HL-60/S4 treated with retinoic acid at 250 ng/mL for 4 days and 3 days (cell line): ENCODE data around the gene MRPS6.

Experiments
- in situ Hi-C: fragments of 300-500 bp; cut with MboI; formaldehyde crosslinking; loops from 2 replicates; pipeline ENCODE4 v1.7.0; 2022; ENCODE audit warnings: low sequenced_read_pairs

The MRPS6 gene

DNA sequence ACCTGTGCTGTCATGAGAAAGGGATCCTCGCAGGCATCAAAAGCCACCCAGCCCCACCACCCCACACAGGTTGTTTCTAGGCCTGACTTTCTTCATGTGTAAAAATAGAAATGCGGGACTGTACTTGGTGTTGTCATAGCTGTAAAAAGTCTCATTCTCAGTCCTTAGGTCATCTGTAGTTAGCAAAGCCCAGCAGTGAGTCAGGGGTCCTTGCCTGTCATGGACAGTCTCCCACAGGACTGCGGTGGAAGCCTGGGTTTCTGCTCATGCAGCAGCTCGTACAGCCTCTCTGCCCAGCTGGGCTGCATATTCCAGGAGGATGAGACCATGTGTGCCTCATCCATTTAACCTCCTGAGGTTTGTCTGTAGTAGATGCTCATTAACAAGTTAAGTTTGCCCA lies 58.2 kb downstream of the MRPS6 start:
- in situ Hi-C loops, result no loop called here

DNA sequence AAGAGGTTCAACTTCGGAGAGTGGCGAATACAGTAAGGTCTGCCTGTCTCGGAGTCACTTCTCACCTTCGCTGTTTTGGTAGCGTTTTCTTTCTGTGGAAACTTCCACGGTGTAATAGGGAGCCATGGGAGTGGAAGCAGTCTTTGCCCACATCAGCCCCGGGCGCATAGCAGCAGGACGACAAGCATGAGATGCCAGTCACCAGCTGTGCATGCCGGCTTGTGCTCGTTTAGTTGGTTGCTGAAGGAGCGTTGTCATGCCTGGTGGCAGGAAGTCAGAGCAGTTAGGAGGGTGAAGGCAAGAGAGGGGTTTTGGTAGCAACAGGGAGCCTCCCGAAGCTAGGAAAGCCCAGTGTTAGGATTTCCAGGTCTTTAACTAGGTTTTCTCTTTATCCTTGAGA lies 58.8 kb downstream of the MRPS6 start:
- in situ Hi-C loops, result no loop called here

DNA sequence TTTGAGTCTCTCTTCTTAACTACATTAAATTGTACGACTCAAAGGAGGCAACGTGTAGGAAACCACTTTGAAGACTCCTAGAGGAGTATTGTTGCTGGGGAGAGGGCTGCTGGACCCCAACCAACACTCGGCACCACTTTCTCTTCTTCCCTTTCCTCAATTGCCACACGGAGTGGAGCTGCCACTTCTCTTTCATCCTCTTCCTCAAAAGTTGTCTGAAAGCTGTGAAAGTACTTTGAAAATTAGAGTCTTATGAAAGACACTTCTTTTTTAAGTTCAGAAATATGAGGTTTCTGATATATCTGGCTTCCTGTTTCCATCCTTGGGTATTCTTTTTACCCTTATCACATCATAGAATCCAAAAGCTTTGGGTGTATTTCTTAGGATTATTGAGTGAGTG lies 59.5 kb downstream of the MRPS6 start:
- in situ Hi-C loops, result no loop called here

DNA sequence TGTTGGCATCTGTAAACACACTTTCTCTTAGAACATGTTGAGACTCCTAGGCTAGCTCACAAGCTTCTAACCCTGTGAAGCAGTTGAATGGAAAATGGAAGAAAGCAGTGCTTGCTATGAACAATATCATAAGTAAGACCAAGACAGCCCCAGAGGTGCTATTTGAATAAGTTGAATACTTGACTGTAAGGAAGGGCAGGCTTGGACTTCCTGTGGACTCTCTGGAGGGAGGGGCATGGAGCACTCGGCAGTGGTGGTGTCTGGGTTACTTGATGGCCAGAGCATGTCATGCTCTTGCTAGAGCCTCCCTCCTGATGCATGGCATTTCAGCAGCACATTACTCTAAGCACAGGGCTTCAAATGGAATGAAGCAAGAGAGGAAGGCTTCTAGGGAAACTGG lies 60.0 kb downstream of the MRPS6 start:
- in situ Hi-C loops, result no loop called here

DNA sequence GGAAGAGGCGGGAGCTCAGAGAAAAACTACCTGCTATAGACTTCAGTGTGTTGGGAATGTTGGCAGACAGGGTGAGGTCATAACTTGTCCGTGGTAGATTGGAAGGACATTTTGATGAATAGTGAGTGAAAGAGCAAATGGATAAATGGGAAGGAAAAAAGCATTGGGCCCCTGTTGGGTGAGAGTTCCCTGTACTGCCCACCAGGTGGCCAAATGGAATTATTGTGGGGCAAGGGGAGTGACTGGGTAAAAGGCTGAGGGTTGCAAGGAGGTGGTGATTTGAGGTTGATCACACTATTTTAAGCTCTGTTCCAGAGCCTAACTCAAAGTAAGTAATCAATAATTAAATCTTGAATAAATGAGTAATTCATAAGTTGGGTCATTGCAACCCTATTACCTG lies 60.4 kb downstream of the MRPS6 start:
- in situ Hi-C loops, result no loop called here

DNA sequence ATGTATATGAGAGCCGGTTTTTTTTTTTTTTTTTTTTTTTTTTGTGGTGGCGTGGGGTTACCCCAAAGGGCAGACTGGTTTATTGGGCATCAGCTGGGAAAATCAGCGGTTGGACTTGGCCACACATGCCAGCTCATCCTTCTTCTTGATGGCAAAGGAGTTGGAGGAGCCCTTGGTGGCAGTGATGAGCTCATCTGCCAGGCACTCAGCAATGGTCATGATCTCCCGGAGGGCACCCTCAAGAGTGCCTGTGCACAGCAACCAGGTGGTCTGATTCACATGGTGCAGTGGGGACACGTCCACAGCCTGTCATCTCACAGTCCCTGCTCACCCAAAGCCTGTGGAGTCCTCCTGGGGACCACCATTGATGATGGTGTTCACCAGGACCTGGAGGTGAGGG lies 62.0 kb downstream of the MRPS6 start:
- in situ Hi-C loops, result no loop called here

DNA sequence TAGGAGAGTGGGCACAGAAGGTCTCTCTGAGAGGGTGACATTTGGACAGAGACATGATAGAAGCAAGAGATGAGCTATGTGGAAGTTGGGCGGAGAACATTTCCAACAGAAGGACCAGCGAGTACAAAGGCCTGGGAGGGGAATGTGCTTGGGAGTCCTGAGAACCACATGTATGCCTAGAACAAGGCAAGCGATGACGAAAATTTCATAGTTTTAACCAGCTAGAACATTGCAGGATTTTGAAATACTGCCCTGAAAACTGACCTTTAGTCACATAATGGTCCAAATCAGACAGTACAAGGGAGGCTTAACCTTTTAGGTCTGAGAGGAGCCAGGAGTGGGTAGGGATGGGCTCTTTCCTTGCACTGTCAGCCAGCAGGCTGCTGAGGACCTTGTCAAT lies 68.0 kb downstream of the MRPS6 start:
- in situ Hi-C loops, result no loop called here

DNA sequence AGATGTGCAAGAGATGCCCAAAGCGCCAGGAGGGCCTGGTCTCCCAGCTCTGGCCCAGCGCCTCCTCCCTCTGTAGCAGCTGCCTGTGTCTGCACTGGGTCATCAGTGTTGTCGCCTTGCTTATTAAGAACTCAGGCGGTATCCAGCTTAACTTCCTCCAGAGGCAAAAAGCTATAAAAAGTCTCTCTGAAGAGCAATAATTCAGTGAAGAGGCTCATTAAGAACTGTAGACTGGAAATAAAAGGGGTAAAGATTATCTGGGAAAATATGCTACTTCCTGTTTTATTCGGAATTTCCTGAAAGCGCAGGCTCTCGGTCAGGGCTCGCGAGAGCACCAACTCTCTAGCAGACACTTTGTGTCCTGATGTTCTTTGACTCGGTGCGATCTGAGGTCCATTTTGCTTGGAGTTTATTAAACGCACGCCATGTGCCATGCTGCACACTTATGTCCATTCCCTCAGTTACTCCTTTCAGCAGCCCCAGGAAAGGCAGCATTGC lies 70.4 kb downstream of the MRPS6 start:
- in situ Hi-C loops, result no loop called here

DNA sequence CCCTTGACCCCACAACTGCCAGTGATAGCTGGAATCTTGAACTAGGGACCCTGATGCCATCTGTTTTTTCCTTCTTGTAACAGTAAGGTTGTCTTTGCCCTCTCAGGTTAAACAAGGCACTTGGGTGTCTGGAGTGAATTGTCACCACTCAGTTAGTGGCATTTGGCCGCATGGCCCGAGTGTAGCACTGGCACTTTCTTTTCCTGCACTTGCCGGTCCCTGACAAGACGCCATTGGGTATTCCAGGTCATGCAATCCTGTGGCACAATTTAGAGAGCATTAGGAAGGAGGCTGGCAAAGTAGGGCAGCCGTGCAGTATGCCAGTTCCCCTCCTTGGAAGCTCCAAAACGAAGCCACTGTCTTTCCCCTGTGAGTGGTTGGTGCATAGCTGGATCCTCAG lies 70.8 kb downstream of the MRPS6 start:
- in situ Hi-C loops, result no loop called here

DNA sequence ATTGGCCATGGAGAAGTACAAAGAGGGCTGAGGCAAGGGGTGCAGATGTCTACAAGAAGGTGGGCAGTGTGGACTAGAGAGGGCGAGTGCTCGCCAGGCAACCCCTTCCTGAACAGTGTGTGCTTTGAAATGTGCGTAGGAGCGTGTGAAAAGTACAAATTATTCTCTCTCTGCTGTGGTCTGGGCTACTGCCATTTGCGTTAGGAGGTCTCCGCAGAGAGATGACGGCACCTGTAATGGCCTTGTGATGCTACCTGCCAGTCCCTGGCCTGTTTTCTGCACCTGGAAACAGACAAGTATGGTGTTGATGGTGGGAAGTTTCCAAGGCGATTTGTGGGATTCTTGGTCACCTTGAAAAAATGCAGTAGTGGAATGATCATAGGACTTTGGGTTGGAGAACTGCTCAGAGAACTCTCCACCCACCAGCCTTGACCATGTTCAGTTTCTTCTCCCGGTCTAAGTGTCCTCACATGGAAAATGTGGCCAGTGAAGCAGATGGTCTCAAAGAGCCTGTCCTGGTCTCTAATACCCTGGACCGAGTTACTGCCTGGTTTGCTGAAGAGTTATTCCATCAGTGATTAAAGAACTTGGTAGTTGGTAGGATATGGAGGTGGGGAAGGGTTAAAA lies 74.5 kb downstream of the MRPS6 start:
- in situ Hi-C loops, result no loop called here

DNA sequence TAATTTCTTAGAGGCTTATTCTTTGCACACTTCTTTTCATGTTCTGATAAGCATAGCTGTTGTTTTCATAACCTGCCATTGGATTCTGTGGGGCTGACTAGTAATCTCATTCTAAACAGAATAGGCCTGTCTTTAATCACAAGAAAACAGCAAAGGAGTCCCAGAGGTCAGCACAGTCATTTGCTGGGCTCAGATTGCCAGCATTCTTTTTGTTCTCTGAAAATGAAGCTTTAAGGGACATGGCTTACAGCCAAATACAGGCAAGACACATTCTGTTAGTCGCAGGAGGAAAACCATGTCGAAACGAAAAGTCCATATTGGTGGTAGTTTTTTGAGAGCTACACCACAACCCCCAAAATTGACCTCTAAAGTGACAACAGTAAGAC lies 75.0 kb downstream of the MRPS6 start:
- in situ Hi-C loops, result no loop called here

DNA sequence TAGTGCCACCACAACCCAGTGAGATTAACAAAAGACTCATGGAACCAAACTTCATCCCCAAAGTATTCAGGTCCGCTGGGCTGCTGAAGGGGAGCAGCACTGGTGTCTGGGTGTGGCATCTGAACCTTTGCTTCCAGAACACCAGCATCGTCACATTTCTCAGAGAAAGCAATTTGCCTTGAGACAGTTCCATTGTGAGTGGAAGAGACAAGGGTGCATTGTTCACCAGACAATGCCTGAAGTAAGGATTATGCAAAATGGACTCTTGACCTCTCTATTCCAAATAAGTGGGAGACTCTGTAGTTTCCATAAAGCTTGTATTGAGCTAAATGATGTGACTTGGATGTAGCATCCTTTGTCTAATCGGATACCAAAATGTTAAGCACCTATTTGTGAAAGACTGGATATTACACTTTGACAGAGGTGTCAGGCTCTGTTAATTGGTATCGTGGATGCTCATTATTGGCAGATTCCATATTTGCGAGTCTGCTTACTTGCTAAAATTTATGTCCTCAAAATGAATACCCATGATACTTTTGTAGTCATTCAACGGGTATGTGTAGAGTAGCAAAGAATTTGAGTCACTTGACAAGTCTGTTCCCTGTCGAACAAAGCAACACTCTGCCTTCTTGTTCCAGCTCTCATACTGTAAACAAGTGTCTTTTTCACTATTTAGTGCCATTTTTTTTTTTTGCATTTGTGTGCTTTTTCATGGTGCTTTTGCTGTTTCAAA lies 75.6 kb downstream of the MRPS6 start:
- in situ Hi-C loops, result no loop called here

DNA sequence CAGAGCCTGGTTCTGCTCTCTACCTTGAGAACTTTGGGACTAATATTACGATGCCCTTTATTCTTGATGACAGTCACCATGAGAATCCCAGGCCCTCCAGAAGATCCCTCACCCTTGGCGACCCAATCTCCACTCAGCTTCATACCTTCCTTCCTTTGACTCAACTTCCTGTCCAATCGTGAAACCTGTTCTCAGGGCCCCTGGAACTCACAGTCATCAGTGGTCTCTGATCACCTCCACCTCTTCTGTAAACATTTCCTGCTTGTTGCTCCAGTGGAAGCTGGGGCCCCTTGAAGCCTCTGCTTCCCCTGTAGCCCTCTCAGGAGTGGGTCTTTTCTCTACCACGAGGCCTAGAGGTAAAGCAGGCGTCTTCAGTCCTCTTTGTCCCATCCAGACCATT lies 79.1 kb downstream of the MRPS6 start:
- in situ Hi-C loops, result no loop called here

DNA sequence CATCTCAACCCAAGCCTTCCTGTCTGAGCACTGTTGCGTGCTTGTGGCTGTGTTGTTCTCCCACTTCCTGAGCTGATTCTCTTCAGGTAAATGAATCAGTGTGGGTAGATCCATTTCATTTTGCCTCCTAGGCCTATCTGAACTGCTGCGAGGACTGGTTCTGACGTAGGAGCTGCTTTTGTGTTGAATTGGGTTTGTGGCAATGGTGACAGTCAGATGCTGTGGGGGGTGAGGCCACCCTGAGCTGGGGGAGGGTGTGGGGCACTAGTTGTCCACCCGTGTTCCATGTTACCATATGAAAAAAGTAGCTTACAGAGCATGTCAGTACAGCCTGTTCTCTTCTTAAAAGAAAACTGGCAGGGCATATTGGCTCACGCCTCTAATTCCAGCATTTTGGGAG lies 81.5 kb downstream of the MRPS6 start:
- in situ Hi-C loops, result no loop called here

DNA sequence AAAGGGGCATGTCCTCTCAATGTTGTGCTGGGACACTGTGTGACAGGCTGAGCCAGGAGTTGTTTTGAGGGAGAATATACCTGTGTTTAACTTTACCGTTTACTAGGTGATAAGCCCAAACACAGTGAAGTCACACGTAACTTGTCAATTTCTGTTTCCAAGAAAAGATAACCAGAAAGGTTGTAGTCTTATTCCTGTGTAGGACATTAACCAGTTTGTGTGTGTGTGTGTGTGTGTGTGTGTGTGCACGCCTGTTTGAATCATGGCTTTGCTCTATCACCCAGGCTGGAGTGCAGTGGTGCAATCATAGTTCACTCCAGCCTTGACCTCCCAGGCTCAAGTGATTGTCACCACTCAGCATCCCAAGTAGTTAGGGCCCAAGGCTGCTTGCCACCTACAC lies 83.6 kb downstream of the MRPS6 start:
- in situ Hi-C loops, result no loop called here

DNA sequence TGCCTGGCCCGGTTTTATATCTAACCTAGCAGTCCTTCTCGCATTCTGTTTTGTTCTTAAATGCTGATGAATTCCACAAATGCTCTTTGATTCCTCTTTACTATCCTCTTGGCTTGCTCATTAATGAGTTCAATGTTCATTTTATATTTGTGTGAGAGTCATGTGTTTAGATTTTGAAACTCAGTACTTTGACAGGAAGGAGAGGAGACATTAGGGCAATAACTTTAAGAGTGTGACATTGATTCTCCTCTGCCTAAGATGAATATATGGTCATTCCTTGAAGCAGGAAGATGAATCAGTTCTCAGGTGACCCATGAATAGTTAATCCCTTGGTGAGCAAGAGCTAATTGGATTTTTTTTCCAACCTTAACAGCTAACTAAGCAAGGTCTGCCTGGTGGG lies 84.1 kb downstream of the MRPS6 start:
- in situ Hi-C loops, result no loop called here

DNA sequence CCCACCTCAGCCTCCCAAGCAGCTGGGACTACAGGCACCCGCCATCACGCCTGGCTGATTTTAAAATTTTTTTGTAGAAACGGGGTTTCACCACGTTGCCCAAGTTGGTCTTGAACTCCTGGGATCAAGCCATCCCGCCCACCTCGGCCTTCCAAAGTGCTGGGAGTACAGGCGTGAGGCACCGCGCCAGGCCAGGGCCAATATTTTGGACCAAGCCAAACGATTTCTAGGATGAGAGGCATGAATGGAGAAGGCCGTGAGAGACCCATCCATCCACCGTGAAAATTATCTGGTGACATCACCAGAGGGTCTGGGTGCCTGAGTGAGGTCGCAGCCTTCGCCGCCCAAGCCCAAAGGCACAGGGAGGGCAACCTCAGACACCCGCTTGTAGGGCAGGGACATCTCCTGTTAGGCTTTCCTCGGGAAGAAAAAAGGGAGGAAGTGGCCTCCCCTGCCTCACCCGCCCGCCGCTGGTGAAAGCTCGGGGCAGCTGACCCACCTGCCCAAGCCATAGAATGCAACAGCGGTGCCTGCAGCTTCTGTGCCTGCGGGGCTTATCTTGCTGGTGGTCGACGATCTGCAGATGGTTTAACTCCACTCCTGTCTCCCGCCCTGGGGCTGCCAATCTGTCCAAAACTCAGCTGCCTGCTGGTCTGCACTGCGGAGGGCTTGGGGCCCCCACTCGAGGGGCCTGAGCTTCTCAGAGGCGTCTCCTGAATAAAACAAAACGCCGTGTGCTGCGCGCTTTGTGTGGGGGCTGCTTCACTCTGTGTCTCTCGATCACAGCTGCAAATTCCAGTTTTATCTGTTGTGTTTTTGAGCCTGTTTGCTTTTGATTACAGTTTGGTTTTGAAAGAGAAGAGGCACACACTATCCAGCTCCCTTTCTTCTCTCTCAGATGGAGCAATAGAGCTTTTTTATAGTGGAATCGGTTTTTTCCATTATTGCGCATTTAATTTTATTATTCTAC lies 85.8 kb downstream of the MRPS6 start:
- in situ Hi-C loops, result no loop called here

DNA sequence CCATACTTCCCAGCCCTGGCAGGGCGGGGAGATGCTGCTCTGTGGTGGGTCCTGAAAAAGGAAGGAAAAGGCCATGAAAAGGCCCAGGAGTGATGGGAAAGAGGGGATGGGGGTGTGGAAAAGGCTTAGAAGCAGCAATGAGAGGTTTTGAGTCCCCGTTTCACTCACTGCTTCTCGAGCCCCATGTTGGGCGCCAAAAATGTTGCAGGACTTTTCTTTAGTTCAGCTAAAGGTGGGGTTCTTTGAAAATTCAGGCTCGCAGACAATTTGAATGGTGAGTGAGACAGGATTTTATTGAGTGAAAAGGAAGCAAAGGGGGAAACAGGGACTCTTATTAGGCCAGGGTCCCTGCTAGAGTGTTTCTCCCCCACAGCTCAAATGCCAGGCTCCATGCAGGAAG lies 93.1 kb downstream of the MRPS6 start:
- in situ Hi-C loops, result no loop called here

DNA sequence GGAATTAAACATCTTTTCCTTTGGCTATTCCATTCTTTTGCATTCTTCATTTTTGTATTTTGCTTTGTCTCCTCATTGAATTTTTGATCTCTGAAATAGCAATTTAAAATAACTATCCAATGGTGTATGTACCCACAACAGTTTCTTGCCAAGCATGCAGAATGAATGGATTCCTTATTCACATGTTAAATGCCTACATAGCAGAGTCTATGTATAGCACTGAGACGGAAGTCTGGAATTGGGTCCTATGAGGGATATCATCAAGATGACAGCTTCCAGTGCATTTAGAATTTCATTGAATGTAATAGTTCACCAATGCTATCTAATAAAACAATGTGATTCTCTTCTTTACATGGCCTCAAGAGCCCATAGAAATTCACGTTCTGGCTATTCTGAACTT lies 97.5 kb downstream of the MRPS6 start:
- in situ Hi-C loops, result no loop called here

DNA sequence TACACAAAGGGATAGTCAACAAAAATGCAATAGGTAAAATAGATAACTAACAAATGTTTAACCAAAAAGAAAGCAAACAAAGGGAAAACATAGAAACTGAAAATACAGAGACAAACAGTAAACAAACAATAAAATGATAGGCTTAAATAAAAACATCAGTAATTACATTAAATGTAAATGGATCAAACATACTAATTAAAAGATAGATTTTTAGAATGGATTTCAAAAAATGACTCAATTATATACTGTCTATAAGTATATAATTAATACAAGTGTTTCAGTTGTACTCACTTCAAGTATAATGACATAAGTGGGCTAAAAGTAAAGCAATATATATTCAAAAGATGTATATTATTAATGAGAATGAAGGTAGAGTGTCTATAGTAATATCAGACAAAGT lies 101.1 kb downstream of the MRPS6 start:
- in situ Hi-C loops, result no loop called here

DNA sequence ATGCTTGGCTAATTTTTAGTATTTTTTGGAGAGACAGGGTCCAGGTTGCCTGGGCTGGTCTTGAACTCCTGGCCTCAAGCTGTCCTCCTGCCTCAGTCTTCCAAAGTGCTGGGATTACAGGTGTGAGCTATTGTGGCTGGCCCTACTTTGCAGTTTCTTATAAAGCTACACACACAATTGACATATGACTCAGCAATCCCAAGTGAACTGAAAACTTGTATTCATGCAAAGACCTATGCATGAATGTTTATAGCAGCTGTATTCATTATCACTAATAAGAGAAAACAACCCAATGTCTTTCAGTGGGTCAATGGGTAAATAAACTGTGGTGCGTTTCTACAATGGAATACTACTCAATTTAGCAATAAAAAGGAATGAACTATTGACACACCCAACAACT lies 103.1 kb downstream of the MRPS6 start:
- in situ Hi-C loops, result no loop called here
